Measurements from ENCODE around the gene TELO2.

TELO2 gene

DNA sequence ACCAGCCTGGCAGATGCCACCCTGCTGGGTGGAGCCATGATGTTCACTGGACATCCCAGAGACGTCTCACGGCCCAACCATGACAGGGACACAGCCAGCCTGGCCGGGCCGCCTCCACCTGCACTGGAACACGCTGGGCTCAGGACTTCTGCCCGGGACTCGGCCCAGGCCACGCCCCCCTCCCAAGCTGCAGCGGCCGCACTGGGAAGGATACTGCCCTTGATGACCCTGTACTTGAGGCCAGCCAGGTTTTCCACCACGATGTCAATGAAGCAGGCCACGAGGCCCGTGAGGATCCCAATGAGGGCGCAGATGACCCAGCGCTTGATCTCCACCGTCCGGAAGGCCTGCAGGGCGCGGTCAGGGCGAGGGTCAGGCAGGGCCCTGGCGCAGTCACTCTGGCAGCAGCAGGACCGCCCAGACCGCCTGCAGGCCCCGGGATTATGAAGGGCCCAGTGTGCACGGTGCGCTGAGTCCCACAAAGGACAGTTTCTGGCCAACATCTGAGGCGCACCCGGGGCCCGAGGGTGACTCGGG lies 32.5 kb upstream of the TELO2 start:
- Histone ChIP-seq H3K27me3 (no peaks in the 10 kb centered on the region), H3K9ac (peak overlapping the region in 7 of 11 experiments; percentile 32 to 80 (median 58); a peak in 9 of 22 replicates), H3K9me3 (replicated peaks in 1 of 11) (no peaks in the 10 kb centered on the region), H3K27ac (peak overlapping the region in 8 of 11 experiments; percentile 20 to 91 (median 82); a peak in 11 of 22 replicates), H3K36me3 (peaks cover 73 to 97% (median 87%) of the 10 kb centered on the region in 11 experiments), H3K4me1 (peaks cover 20 to 64% (median 54%) of the 10 kb centered on the region in 10 experiments), H3K4me2 (peak overlapping the region in 10 of 11 experiments; percentile 44 to 94 (median 84); a peak in 17 of 22 replicates), H3K4me3 (no peak overlapping the region), H4K20me1 (peaks cover 0 to 100% (median 53%) of the 10 kb centered on the region in 11 experiments; a peak in 16 of 22 replicates)
- no peak for TF ChIP-seq Cebpa-rat (IDR thresholded peaks at IDR 0.05)

GRCh38 chr16:1461146-1461545 lies 32.0 kb upstream of the TELO2 start:
- H3K4me1 ChIP-seq, result peaks cover 20 to 61% (median 50%) of the 10 kb centered on the region in 10 experiments
- H3K9me3 ChIP-seq (replicated peaks in 1 of 11), result no peaks in the 10 kb centered on the region
- H4K20me1 ChIP-seq, result peaks cover 0 to 100% (median 58%) of the 10 kb centered on the region in 11 experiments; a peak in 16 of 22 replicates
- H3K4me2 ChIP-seq, result peak overlapping the region in 7 of 11 experiments; percentile 79 to 94 (median 84); a peak in 7 of 22 replicates
- peak overlapping the region in 7 of 11 experiments; percentile 20 to 91 (median 87); a peak in 11 of 22 replicates for H3K27ac ChIP-seq
- no peak for TF ChIP-seq Cebpa-rat (IDR thresholded peaks at IDR 0.05)
- no peak overlapping the region for H3K4me3 ChIP-seq
- H3K36me3 ChIP-seq, result peaks cover 72 to 97% (median 87%) of the 10 kb centered on the region in 11 experiments
- no peaks in the 10 kb centered on the region for H3K27me3 ChIP-seq
- H3K9ac ChIP-seq, result peak overlapping the region in 7 of 11 experiments; percentile 25 to 80 (median 44); a peak in 7 of 22 replicates

GRCh38 chr16:1464196-1464893 lies 28.8 kb upstream of the TELO2 start:
- H3K9ac ChIP-seq, result peak overlapping the region in 6 of 11 experiments; percentile 17 to 99 (median 43); a peak in 7 of 22 replicates

DNA sequence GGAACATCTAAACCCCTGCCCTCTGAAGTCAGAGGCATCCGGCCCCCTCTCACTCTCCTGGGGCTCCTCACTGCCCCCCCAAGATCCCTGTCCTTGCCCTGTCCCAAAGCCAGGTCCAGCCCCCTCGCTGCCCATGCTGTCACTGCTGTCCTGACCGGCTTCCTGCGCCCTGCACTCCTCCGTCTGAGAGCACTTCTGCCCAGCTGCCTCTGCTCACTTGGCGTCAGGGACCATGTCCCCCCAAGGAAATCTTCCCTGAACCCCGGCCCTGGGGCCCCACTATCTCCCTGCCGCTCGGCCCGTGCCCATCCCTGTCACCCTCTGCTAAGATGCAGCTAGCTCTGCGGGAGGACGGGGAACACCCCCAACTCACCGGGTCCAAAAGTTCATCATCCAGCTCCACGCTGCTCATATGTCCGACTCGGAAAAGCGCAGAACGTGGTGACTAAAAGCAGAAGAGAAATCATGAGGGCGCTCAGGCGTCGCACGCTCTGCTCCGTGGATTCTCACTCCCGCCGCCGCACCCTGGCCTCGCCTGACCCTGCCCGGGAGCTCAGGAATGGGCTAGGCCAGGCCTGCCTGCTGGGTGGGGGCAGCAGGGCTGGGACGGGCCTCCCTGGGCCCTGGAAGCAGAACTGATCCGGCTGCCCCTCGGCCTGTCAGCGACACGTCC lies 28.1 kb upstream of the TELO2 start:
- H3K9ac ChIP-seq, result peak overlapping the region in 7 of 11 experiments; percentile 5 to 99 (median 35); a peak in 8 of 22 replicates
- H3K27me3 ChIP-seq, result no peaks in the 10 kb centered on the region
- no peaks in the 10 kb centered on the region for H3K9me3 ChIP-seq (replicated peaks in 1 of 11)
- peak overlapping the region in 7 of 11 experiments; percentile 29 to 100 (median 98); a peak in 12 of 22 replicates for H3K27ac ChIP-seq
- H3K4me3 ChIP-seq, result no peak overlapping the region
- no peak for TF ChIP-seq Cebpa-rat (IDR thresholded peaks at IDR 0.05)
- H3K4me2 ChIP-seq, result no peak overlapping the region
- H3K4me1 ChIP-seq, result peaks cover 36 to 61% (median 54%) of the 10 kb centered on the region in 10 experiments
- peaks cover 59 to 75% (median 66%) of the 10 kb centered on the region in 11 experiments for H3K36me3 ChIP-seq
- peaks cover 0 to 100% (median 42%) of the 10 kb centered on the region in 11 experiments; a peak in 14 of 22 replicates for H4K20me1 ChIP-seq

More at GRCh38 chr16:1464196-1464893, 28.8 kb upstream of the TELO2 start:
- Histone ChIP-seq H3K36me3 (peaks cover 62 to 79% (median 69%) of the 10 kb centered on the region in 11 experiments), H3K27ac (peak overlapping the region in 6 of 11 experiments; percentile 22 to 100 (median 98); a peak in 11 of 22 replicates), H3K4me3 (no peak overlapping the region), H3K27me3 (no peaks in the 10 kb centered on the region), H3K4me2 (no peak overlapping the region), H4K20me1 (peaks cover 0 to 100% (median 46%) of the 10 kb centered on the region in 11 experiments; a peak in 15 of 22 replicates), H3K4me1 (peaks cover 35 to 64% (median 56%) of the 10 kb centered on the region in 10 experiments), H3K9me3 (replicated peaks in 1 of 11) (no peaks in the 10 kb centered on the region)
- no peak for TF ChIP-seq Cebpa-rat (IDR thresholded peaks at IDR 0.05)

GRCh38 chr16:1465567-1465915 lies 27.6 kb upstream of the TELO2 start:
- Histone ChIP-seq H3K4me3 (no peak overlapping the region), H3K4me1 (peaks cover 38 to 61% (median 54%) of the 10 kb centered on the region in 10 experiments), H3K9ac (peak overlapping the region in 8 of 11 experiments; percentile 5 to 99 (median 95); a peak in 9 of 22 replicates)

DNA sequence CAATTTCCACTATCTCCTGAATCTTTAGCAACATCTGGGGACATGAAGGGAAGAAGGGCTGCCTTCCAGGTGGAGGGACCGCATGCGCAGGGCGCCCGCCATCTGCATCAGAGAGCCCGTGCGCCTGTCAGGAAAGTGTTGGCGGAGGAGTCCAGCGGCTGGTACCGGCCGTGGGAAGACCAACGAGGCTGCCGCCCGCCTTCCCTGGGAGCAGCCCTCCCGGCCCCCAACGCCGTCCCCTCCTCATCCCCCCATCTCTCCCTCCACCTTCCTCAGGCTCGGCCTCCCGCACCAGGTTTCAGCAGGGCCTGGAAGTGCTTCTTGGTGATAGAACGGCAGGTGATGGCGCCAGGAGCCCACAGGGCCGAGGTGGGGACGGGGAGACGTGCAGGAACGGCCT lies 27.1 kb upstream of the TELO2 start:
- H3K4me2 ChIP-seq, result peak overlapping the region in 4 of 11 experiments; percentile 97 to 99 (median 98); a peak in 8 of 22 replicates
- no peak for TF ChIP-seq Cebpa-rat (IDR thresholded peaks at IDR 0.05)
- no peaks in the 10 kb centered on the region for H3K27me3 ChIP-seq

More at GRCh38 chr16:1465567-1465915, 27.6 kb upstream of the TELO2 start:
- Histone ChIP-seq H3K27ac (peak overlapping the region in 7 of 11 experiments; percentile 20 to 100 (median 98); a peak in 11 of 22 replicates), H3K27me3 (no peaks in the 10 kb centered on the region), H3K9me3 (replicated peaks in 1 of 11) (no peaks in the 10 kb centered on the region), H3K36me3 (peaks cover 54 to 70% (median 61%) of the 10 kb centered on the region in 11 experiments), H3K4me2 (no peak overlapping the region), H4K20me1 (peaks cover 0 to 100% (median 37%) of the 10 kb centered on the region in 11 experiments; a peak in 14 of 22 replicates)
- TF ChIP-seq Cebpa-rat (IDR thresholded peaks at IDR 0.05), result no peak

DNA sequence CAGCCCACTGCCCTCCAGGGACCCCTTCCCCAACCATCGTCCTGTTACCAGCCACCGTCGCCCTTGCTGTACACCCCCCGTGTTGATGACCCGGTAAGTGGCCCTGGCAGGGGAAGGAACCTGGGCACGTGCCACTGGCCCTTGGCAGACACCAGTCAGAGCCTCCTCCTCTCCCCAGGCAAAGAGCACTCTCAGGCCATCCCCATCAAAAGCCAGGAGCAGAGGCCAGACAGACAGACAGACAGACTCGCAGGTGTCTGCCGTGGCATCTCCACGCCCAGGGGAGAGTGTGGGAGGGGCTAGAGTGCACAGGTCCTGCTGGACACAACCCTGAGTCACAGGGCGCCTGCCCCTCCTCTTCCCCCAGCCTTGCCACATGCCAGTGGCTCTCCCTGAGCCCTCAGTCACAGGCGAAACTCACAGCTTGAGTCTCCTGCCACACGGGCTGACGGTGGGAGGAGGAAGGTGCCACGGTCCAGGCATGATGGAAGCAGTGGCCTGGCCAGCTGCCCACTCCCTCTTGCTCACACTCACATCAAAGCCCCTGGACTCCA lies 26.1 kb upstream of the TELO2 start:
- peaks cover 52 to 66% (median 60%) of the 10 kb centered on the region in 10 experiments for H3K4me1 ChIP-seq
- H3K9ac ChIP-seq, result peak overlapping the region; percentile 42 to 99 (median 98); a peak in 21 of 22 replicates
- peaks cover 39 to 55% (median 46%) of the 10 kb centered on the region in 11 experiments for H3K36me3 ChIP-seq
- no peaks in the 10 kb centered on the region for H3K27me3 ChIP-seq
- TF ChIP-seq Cebpa-rat (IDR thresholded peaks at IDR 0.05), result no peak
- H3K9me3 ChIP-seq (replicated peaks in 1 of 11), result peaks cover 0 to 11% (median 0%) of the 10 kb centered on the region in 11 experiments; a peak in 1 of 22 replicates
- H4K20me1 ChIP-seq, result peaks cover 0 to 99% (median 29%) of the 10 kb centered on the region in 11 experiments; a peak in 14 of 22 replicates
- peak overlapping the region in 10 of 11 experiments; percentile 97 to 100 (median 99); a peak in 20 of 22 replicates for H3K27ac ChIP-seq
- H3K4me2 ChIP-seq, result peak overlapping the region; percentile 94 to 99 (median 98)
- H3K4me3 ChIP-seq, result peak overlapping the region in 1 of 10 experiments; percentile 14; a peak in 1 of 20 replicates

More for the DNA sequence above, 27.1 kb upstream of the TELO2 start:
- Histone ChIP-seq H3K9me3 (replicated peaks in 1 of 11) (peaks cover 0 to 2% (median 0%) of the 10 kb centered on the region in 11 experiments; a peak in 1 of 22 replicates), H3K9ac (peak overlapping the region in 8 of 11 experiments; percentile 27 to 99 (median 98); a peak in 11 of 22 replicates), H4K20me1 (peaks cover 0 to 99% (median 32%) of the 10 kb centered on the region in 11 experiments; a peak in 14 of 22 replicates), H3K27ac (peak overlapping the region in 8 of 11 experiments; percentile 97 to 100 (median 98); a peak in 16 of 22 replicates), H3K36me3 (peaks cover 49 to 64% (median 55%) of the 10 kb centered on the region in 11 experiments), H3K4me1 (peaks cover 42 to 61% (median 54%) of the 10 kb centered on the region in 10 experiments), H3K4me3 (no peak overlapping the region)
